Caco-2 (cell line): ENCODE data around the gene ACKR2. TPM values are rescaled to one million over a fixed set of nuclear protein-coding genes. Genes with fewer than 3 reads are reported as not detected.

ENCODE experiments used
- BruUV-seq: library from RNA; stranded (reverse); fragments of 400-500 nt; replicated peaks from 2 replicates; lab custom pipeline; 2021; lab: Mats Ljungman, UMichigan
- CTCF ChIA-PET: fragments of 300-600 bp; sonication (Branson Sonifier 250); formaldehyde crosslinking; loops from one replicate; lab custom pipeline; 2022; ENCODE audit warnings: antibody characterized with exemption; lab: Charles Lee
- POLR2A ChIA-PET: fragments of 300-600 bp; sonication (Branson Sonifier 250); formaldehyde crosslinking; loops from one replicate; lab custom pipeline; 2022; ENCODE audit warnings: antibody characterized with exemption; lab: Charles Lee
- DNase-seq, 2 experiments: peaks; one replicate each; pipeline versions ENCODE4 v3.0.0 to v3.0.0-alpha.2; 2020 to 2022
- H3K27me3 ChIP-seq: replicated peaks from 2 replicates; pipeline ENCODE4 v1.6.0; 2011; ENCODE audit warnings: low read length; ENCODE audit not compliant: control insufficient read depth, insufficient read depth
- H3K36me3 ChIP-seq: 2 replicates; pipeline ENCODE4 v1.5.1; 2011; ENCODE audit warnings: low read length; ENCODE audit not compliant: control insufficient read depth, insufficient read depth
- H3K4me1 ChIP-seq: fragments of 250-450 bp; sonication (Bioruptor Pico); 2 replicates; pipeline ENCODE4 v1.5.1; 2020; ENCODE audit warnings: mild to moderate bottlenecking
- H3K4me3 ChIP-seq: 2 replicates; pipeline ENCODE4 v1.5.1; 2011; ENCODE audit warnings: low read depth, mild to moderate bottlenecking, control low read depth, low read length
- H3K9me3 ChIP-seq: fragments of 250-450 bp; sonication (Bioruptor Pico); 2 replicates; pipeline ENCODE4 v1.5.1; 2020; ENCODE audit warnings: mild to moderate bottlenecking, moderate library complexity
- H3K27ac Mint-ChIP-seq: one replicate; pipeline ENCODE4 v1.8.0; 2022; ENCODE audit warnings: mixed read lengths; ENCODE audit not compliant: unreplicated experiment
- H3K27me3 Mint-ChIP-seq: one replicate; pipeline ENCODE4 v1.8.0; 2022; ENCODE audit warnings: mixed read lengths; ENCODE audit not compliant: insufficient read depth, unreplicated experiment
- H3K36me3 Mint-ChIP-seq: one replicate; pipeline ENCODE4 v1.8.0; 2022; ENCODE audit warnings: mild to moderate bottlenecking, mixed read lengths; ENCODE audit not compliant: insufficient read depth, unreplicated experiment
- H3K4me1 Mint-ChIP-seq: one replicate; pipeline ENCODE4 v1.8.0; 2022; ENCODE audit warnings: low read depth, mixed read lengths; ENCODE audit not compliant: unreplicated experiment
- H3K4me3 Mint-ChIP-seq: one replicate; pipeline ENCODE4 v1.8.0; 2022; ENCODE audit warnings: mild to moderate bottlenecking, moderate library complexity, mixed read lengths; ENCODE audit not compliant: unreplicated experiment
- H3K9me3 Mint-ChIP-seq: one replicate; pipeline ENCODE4 v1.8.0; 2022; ENCODE audit warnings: mixed read lengths; ENCODE audit not compliant: unreplicated experiment
- CTCF ChIP-seq, 2 experiments: fragments of 200-600 bp in 1 of 2; IDR thresholded peaks; 1 replicate in 1 of 2; 2 replicates in 1 of 2; pipeline versions ENCODE4 v1.5.1 to v1.8.0; 2011 to 2022; ENCODE audit warnings: antibody characterized with exemption in 1 of 2, control low read depth in 1 of 2, inconsistent platforms in 1 of 2, low read depth in 1 of 2, low read length in 1 of 2, mild to moderate bottlenecking in 1 of 2, moderate library complexity in 1 of 2; ENCODE audit not compliant: insufficient read depth in 1 of 2, severe bottlenecking in 1 of 2, unreplicated experiment in 1 of 2
- intact Hi-C: fragments of 100-400 bp; cut with micrococcal nuclease; formaldehyde crosslinking; loops from one replicate; pipeline ENCODE4 v1.10.0; 2022; ENCODE audit not compliant: unreplicated experiment
- total RNA-seq: library from RNA; stranded (reverse); gene quantifications from 2 replicates; pipeline ENCODE4 v1.2.3, GENCODE V29; 2022

Gene ACKR2
- total RNA-seq, 1 experiment from 2014 or later: 3.5 TPM

DNA sequence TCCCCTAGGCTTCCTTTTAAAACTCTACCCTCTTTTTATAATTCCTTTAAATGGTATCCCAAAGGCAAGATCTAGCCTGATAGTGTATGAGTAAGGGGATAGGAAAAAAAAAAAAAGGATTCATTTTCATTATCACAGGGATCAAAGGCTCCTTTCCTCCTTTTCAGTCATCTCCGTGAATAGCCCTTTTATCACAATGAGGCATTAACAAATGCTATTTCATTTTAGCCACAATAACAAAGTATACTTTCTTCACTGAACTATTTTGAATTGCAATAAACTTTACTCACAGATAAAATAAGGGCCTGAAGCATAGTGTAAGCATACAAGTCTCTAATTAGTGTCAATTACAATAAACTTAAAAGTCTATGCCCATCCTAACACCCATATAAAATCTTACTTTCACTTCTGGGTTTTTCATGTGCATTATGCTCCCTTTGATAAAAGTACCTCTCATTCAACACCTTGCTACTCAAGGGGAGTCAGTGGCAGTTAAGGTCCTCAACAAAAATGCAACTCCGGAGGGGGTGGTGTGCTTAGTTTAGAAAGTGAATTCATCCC lies 13.5 kb upstream of the ACKR2 start:
- DNase-seq: no peak
- H3K36me3 ChIP-seq: no peaks in the 10 kb centered on the region
- H3K27me3 ChIP-seq: no peaks in the 10 kb centered on the region
- Mint-ChIP-seq H3K27me3 (no peaks in the 10 kb centered on the region), H3K4me3 (no peak overlapping the region), H3K36me3 (peaks cover 50% of the 10 kb centered on the region), H3K4me1 (no peaks in the 10 kb centered on the region), H3K27ac (no peak overlapping the region), H3K9me3 (no peaks in the 10 kb centered on the region)
- TSS peak; percentile 1 for BruUV-seq
- H3K9me3 ChIP-seq: peaks cover 6% of the 10 kb centered on the region; the same call in 1 of the 2 replicates
- TF ChIP-seq CTCF (IDR thresholded peaks at IDR 0.05; ENCODE audit: insufficient read depth in 1 of 2, low read depth in 1 of 2, low read length in 1 of 2, severe bottlenecking in 1 of 2, unreplicated experiment in 1 of 2): no peak
- POLR2A ChIA-PET: no interaction called here
- intact Hi-C loops: no loop called here
- no peak overlapping the region for H3K4me3 ChIP-seq
- CTCF ChIA-PET: no interaction called here
- H3K4me1 ChIP-seq: no peaks in the 10 kb centered on the region

GRCh38 chr3:42796332-42796885 lies 12.8 kb upstream of the ACKR2 start:
- Histone ChIP-seq H3K27me3 (no peaks in the 10 kb centered on the region), H3K4me1 (no peaks in the 10 kb centered on the region), H3K9me3 (peaks cover 6% of the 10 kb centered on the region; the same call in 1 of the 2 replicates), H3K36me3 (no peaks in the 10 kb centered on the region), H3K4me3 (no peak overlapping the region)
- no peak for DNase-seq
- TF ChIP-seq CTCF (IDR thresholded peaks at IDR 0.05; ENCODE audit: insufficient read depth in 1 of 2, low read depth in 1 of 2, low read length in 1 of 2, severe bottlenecking in 1 of 2, unreplicated experiment in 1 of 2): no peak
- no peak overlapping the region for H3K4me3 Mint-ChIP-seq
- H3K27me3 Mint-ChIP-seq: no peaks in the 10 kb centered on the region
- intact Hi-C loops: no loop called here
- no peaks in the 10 kb centered on the region for H3K9me3 Mint-ChIP-seq
- H3K36me3 Mint-ChIP-seq: peaks cover 51% of the 10 kb centered on the region
- ChIA-PET CTCF (interaction anchor here (0.7 kb wide), 1 partner anchor 251 kb away, joined by 4 read pairs; no protein-coding TSS in a partner anchor), POLR2A (no interaction called here)
- H3K27ac Mint-ChIP-seq: no peak overlapping the region
- no peaks in the 10 kb centered on the region for H3K4me1 Mint-ChIP-seq
- BruUV-seq: no TSS peak

- Mint-ChIP-seq H3K27ac (no peak overlapping the region), H3K4me1 (no peaks in the 10 kb centered on the region), H3K36me3 (peaks cover 38% of the 10 kb centered on the region), H3K4me3 (no peak overlapping the region), H3K27me3 (no peaks in the 10 kb centered on the region), H3K9me3 (no peaks in the 10 kb centered on the region)
- Histone ChIP-seq H3K4me1 (peaks cover 10% of the 10 kb centered on the region; the same call in 1 of the 2 replicates), H3K27me3 (no peaks in the 10 kb centered on the region), H3K9me3 (peaks cover 6% of the 10 kb centered on the region; the same call in 1 of the 2 replicates), H3K36me3 (no peaks in the 10 kb centered on the region; the same call in 1 of the 2 replicates), H3K4me3 (no peak overlapping the region)
- POLR2A ChIA-PET: no interaction called here
- TF ChIP-seq CTCF (IDR thresholded peaks at IDR 0.05; ENCODE audit: insufficient read depth in 1 of 2, low read depth in 1 of 2, low read length in 1 of 2, severe bottlenecking in 1 of 2, unreplicated experiment in 1 of 2): no peak
- CTCF ChIA-PET: no interaction called here
- no peak for DNase-seq
- intact Hi-C loops: no loop called here
- no TSS peak for BruUV-seq
Measured at GRCh38 chr3:42799376-42799775, 9.9 kb upstream of the ACKR2 start.
